HS-27A (cell line): Measurements from ENCODE around the gene SIN3A.
"Not testable (repeated sequence)": the region's sequence is repeated elsewhere in the genome, so short reads cannot be mapped to it uniquely, and the experiment has no call there.

Experiments
- DNase-seq: peaks from one replicate; pipeline ENCODE4 v3.0.0-alpha.2; 2012; ENCODE audit warnings: low read depth, missing footprints

SIN3A gene

GRCh38 chr15:75333654-75334419 lies 117.7 kb downstream of the SIN3A start:
- not testable (repeated sequence) for DNase-seq

- not testable (repeated sequence) for DNase-seq
These were observed 119.4 kb downstream of the SIN3A start for GRCh38 chr15:75332093-75332492.

- no peak for DNase-seq
These were observed 121.9 kb downstream of the SIN3A start for GRCh38 chr15:75329571-75329970.

GRCh38 chr15:75328493-75329314 lies 122.8 kb downstream of the SIN3A start:
- no peak for DNase-seq

GRCh38 chr15:75327491-75327890 lies 124.0 kb downstream of the SIN3A start:
- DNase-seq: no peak

- DNase-seq: no peak
These were observed 124.5 kb downstream of the SIN3A start for GRCh38 chr15:75327005-75327404.

- DNase-seq: no peak
These were observed 125.6 kb downstream of the SIN3A start for GRCh38 chr15:75325922-75326321.

- DNase-seq: no peak
These were observed 129.8 kb downstream of the SIN3A start for GRCh38 chr15:75321711-75322110.
